Measurements from ENCODE around the gene TRAF1.

GRCh38 chr9:120951960-120952618 lies 25.5 kb upstream of the TRAF1 start:
- no peak for TF ChIP-seq POLR2A (IDR thresholded peaks at IDR 0.05)
- no peak for TF ChIP-seq CTCF (IDR thresholded peaks at IDR 0.05)
